Measurements from ENCODE around the gene HOXA13. TPM values are rescaled to one million over a fixed set of nuclear protein-coding genes. Genes with fewer than 3 reads are reported as not detected.

The HOXA13 gene
- total RNA-seq, 2 experiments from 2014 or later, result not detected

DNA sequence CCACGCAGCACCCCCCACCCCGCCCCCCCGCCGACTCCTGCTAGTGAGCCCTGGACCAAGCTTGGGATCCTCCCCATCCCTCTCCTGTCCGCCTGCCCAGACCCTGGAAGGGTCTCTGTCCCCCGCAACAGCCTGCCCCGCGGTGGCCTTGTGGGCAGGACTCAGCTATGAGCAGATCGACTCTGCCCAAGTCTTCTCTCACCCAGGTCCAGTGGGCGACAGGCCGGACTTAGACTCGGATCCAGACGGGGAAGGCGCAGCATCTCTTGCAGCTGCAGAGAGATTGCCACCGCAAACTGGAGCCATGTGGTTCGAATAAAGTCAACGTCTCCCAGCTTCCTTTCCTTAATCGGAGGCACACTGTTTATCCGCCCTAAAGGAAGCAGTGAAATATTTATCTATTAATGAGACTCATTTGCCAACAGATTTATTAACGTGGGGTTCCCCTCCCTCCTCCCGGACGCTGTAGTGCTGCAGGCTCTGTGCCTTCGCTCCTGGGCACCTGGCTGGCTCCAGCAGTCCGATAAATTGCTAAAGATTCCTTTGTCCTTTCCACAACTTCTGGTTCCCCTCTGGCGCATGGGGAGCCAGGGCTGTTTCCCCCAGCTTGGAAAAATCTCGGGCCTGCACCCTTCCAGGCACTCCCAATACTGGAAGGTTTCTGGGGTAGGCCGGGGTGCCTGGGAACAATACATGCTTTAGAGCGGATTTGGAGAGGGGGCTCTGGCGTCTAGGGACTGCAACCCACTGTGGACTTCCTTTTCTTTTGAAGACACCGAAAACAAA lies 42.8 kb downstream of the HOXA13 start:
- peaks cover 79% of the 10 kb centered on the region for H3K27me3 Mint-ChIP-seq
- no peak for DNase-seq
- intact Hi-C loops (cut with micrococcal nuclease), result loop anchor here (5.0 kb wide), 2 partner anchors 40 to 85 kb away; partner anchors contain the start of gene EVX1
- H3K9me3 Mint-ChIP-seq, result no peaks in the 10 kb centered on the region
- H3K4me1 Mint-ChIP-seq (ENCODE audit: low read depth), result peaks cover 34% of the 10 kb centered on the region
- TF ChIP-seq, protein P1, sequence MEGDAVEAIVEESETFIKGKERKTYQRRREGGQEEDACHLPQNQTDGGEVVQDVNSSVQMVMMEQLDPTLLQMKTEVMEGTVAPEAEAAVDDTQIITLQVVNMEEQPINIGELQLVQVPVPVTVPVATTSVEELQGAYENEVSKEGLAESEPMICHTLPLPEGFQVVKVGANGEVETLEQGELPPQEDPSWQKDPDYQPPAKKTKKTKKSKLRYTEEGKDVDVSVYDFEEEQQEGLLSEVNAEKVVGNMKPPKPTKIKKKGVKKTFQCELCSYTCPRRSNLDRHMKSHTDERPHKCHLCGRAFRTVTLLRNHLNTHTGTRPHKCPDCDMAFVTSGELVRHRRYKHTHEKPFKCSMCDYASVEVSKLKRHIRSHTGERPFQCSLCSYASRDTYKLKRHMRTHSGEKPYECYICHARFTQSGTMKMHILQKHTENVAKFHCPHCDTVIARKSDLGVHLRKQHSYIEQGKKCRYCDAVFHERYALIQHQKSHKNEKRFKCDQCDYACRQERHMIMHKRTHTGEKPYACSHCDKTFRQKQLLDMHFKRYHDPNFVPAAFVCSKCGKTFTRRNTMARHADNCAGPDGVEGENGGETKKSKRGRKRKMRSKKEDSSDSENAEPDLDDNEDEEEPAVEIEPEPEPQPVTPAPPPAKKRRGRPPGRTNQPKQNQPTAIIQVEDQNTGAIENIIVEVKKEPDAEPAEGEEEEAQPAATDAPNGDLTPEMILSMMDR (IDR thresholded peaks at IDR 0.05), result no peak
- POLR2A ChIA-PET, result interaction anchor here (1.1 kb wide), 1 partner anchor 60 kb away, joined by 5 read pairs; no protein-coding TSS in a partner anchor
- CTCF ChIA-PET, result interaction anchor here (0.7 to 1.3 kb wide), 8 partner anchors 9 to 476 kb away, joined by 3 to 5 read pairs (median 4); no protein-coding TSS in a partner anchor
- no peaks in the 10 kb centered on the region for H3K36me3 Mint-ChIP-seq (ENCODE audit: low read depth)
- no peak overlapping the region for H3K27ac Mint-ChIP-seq
- H3K4me3 Mint-ChIP-seq, result peak overlapping the region; percentile 33
- no peak for ATAC-seq

DNA sequence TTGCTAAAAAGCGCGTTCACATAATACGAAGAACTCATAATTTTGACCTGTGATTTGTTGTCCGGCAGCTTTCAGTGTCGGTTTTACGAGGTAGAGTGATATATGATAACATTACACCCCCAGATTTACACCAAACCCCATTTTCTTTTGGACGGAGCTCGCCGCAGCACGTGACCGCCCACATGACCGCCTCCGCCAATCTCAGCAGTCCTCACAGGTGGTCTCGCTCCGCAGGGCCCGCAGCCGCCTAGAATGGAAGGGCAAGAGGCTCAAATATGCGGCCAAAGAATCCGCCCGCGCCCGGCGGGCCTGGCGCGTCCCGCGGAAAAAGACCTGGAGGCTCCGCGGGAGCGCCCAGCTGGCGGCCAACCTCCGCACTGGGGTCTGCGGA lies 43.4 kb downstream of the HOXA13 start, which contains the start of gene HOXA7:
HOXA7 (minus strand) TSS at position 168 of the 391 bp plus-strand sequence; CDS start at position 38, 130 bp downstream.
- TF ChIP-seq, protein P1 (IDR thresholded peaks at IDR 0.05), result no peak
- H3K9me3 Mint-ChIP-seq, result no peaks in the 10 kb centered on the region
- POLR2A ChIA-PET, result interaction anchor here (1.1 kb wide), 1 partner anchor 59 kb away, joined by 5 read pairs; no protein-coding TSS in a partner anchor
- peak within 1 kb of the TSS; percentile 42 for H3K27ac Mint-ChIP-seq
- H3K4me3 Mint-ChIP-seq, result peak within 1 kb of the TSS; percentile 51
- CTCF ChIA-PET, result interaction anchor here (0.7 to 1.3 kb wide), 4 partner anchors 20 to 39 kb away, joined by 3 to 4 read pairs (median 4); no protein-coding TSS in a partner anchor
- H3K4me1 Mint-ChIP-seq (ENCODE audit: low read depth), result peaks cover 41% of the 10 kb centered on the region
- ATAC-seq, result no peak
- no peak for DNase-seq
- H3K27me3 Mint-ChIP-seq, result peaks cover 83% of the 10 kb centered on the region
- intact Hi-C loops (cut with micrococcal nuclease), result loop anchor here (5.0 kb wide), 2 partner anchors 41 to 86 kb away; partner anchors contain the start of gene EVX1
- H3K36me3 Mint-ChIP-seq (ENCODE audit: low read depth), result no peaks in the 10 kb centered on the region

DNA sequence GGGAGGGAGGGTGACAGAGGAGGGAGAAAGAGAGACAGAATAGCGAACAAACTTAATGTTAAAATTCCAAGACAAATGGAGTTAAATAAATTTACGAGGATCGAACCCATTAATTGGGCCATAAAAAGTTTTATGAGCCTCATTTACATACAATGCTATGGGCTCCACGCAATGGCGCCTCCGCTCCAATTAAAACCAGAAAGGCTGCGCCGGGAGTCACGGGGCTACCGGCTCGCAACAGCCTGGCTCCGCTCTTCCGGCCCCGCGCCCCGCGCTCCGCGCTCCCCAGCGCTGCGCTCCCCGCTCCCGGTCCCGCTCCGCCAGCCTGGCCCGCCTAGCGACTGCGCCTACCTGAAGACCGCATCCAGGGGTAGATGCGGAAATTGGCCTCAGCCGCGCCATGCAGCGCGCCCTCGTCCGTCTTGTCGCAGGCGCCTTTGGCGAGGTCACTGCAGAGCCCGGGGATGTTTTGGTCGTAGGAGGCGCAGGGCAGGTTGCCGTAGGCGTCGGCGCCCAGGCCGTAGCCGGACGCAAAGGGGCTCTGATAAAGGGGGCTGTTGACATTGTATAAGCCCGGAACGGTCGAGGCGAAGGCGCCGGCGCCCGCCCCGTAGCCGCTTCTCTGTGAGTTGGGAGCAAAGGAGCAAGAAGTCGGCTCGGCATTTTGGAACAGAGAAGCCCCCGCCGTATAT lies 43.9 kb downstream of the HOXA13 start:
- CTCF ChIA-PET, result interaction anchor here (0.7 to 1.4 kb wide), 3 partner anchors 21 to 45 kb away, joined by 3 to 4 read pairs (median 4); no protein-coding TSS in a partner anchor
- POLR2A ChIA-PET, result interaction anchor here (1.1 to 1.7 kb wide), 2 partner anchors 10 to 59 kb away, joined by 4 to 5 read pairs; no protein-coding TSS in a partner anchor
- TF ChIP-seq, protein P1 (IDR thresholded peaks at IDR 0.05), result no peak
- no peak for DNase-seq
- Mint-ChIP-seq H3K27me3 (peaks cover 84% of the 10 kb centered on the region), H3K36me3 (ENCODE audit: low read depth) (no peaks in the 10 kb centered on the region), H3K4me1 (ENCODE audit: low read depth) (peaks cover 45% of the 10 kb centered on the region), H3K9me3 (no peaks in the 10 kb centered on the region), H3K27ac (no peak overlapping the region), H3K4me3 (peak overlapping the region; percentile 51)
- no peak for ATAC-seq
- intact Hi-C loops (cut with micrococcal nuclease), result loop anchor here (5.0 kb wide), 2 partner anchors 41 to 86 kb away; partner anchors contain the start of gene EVX1

DNA sequence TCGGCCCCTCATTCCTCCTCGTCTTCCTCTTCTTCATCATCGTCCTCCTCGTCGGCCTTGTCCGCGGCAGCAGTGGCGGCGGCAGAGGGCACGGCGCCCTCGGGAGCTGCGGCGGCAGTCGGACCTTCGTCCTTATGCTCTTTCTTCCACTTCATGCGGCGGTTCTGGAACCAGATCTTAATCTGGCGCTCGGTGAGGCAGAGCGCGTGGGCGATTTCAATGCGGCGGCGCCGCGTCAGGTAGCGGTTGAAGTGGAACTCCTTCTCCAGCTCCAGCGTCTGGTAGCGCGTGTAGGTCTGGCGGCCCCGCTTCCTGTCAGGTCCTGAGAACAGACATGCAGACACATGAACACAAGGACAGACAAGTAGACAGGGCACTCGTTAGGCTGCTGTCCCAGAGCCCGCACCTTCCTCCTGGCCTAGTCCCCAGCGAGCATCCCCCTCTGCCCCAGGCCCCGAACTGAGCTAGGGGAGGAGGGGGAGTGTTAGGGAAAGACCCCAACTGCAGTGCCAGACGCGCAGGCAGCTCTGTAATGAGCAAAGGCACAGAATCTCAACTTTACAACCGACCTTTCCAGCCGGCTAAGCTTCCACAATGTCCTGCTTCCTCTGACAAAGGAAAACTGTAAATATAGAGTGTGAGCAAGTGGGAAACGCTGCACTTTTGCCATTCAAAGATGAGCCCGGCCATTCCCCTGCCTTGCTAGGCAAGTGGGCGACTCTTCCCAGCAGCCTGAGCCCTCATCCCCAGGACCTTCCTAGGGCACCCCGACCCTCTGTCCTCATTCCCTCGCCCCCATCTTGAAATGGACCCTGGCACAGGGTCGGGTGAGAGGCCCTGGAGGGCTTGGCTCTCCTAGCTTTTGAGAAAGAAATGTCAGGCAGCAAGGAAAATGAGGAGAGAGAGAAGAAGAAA lies 44.7 kb downstream of the HOXA13 start:
- intact Hi-C loops (cut with micrococcal nuclease), result loop anchor here (5.0 kb wide), 2 partner anchors 42 to 87 kb away; partner anchors contain the start of gene EVX1
- Mint-ChIP-seq H3K36me3 (ENCODE audit: low read depth) (no peaks in the 10 kb centered on the region), H3K27ac (peak overlapping the region; percentile 42), H3K9me3 (no peaks in the 10 kb centered on the region), H3K4me1 (ENCODE audit: low read depth) (peaks cover 48% of the 10 kb centered on the region), H3K27me3 (peaks cover 89% of the 10 kb centered on the region), H3K4me3 (peak overlapping the region; percentile 31)
- CTCF ChIA-PET, result interaction anchor here (0.7 to 2.0 kb wide), 3 partner anchors 23 to 44 kb away, joined by 3 to 6 read pairs (median 4); no protein-coding TSS in a partner anchor
- ATAC-seq, result no peak
- POLR2A ChIA-PET, result interaction anchor here (0.6 to 1.7 kb wide), 2 partner anchors 11 kb away, joined by 3 to 4 read pairs; no protein-coding TSS in a partner anchor
- TF ChIP-seq, protein P1 (IDR thresholded peaks at IDR 0.05), result no peak
- DNase-seq, result peak; percentile 59
